Measurements from ENCODE around the gene IGSF8.

GRCh38 chr1:160080381-160081100 is 17.9 kb downstream of the IGSF8 start:
- TF ChIP-seq POLR2A (IDR thresholded peaks at IDR 0.05; ENCODE audit: low read depth, low read length) (no peak), TAF1 (IDR thresholded peaks at IDR 0.05; ENCODE audit: borderline replicate concordance, low read depth, low read length) (no peak)

All from GM12892 (cell line).